ENCODE measurements around the gene TNFAIP1.

TNFAIP1 gene

DNA sequence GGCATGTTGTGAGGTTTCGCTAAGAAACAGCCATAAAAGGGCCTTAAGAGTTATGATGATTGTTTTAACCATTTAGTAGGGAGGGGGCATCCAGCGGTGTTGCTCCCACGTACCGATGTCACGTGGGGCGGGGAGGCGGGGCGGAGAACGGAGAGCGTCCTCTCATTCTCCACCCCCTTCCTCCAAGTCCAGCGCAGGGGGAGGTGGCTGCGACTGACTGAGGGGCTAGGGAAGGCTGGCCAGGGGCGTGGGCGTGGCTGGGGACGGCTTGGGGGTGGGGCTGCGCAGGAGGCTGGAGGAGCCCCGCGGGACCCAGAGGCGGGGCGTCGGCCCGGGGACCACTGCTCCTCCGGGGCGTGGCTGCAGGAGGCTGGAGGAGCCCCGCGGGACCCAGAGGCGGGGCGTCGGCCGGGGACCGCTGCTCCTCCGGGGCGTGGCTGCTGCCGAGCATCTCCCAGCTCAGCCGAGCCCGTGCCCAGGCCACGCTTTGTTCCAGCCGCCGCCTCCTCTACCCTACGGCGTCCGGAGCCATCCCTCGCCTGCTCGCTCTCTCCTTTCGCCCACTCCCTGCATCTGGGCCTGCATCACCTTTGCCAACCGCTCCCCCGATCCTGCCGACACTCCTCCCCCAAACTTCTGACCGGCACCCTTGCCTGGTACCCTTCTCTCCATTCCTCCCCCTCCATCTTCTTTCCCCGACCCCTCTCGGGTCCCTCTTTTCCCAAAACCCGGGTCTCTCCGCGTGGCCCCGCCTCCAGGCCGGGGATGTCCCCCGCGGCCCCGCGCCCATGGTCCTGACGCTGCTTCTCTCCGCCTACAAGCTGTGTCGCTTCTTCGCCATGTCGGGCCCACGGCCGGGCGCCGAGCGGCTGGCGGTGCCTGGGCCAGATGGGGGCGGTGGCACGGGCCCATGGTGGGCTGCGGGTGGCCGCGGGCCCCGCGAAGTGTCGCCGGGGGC lies 36.0 kb downstream of the TNFAIP1 start, which contains the start of gene SARM1:
TSS of gene SARM1 (plus strand) at position 450 of the 958 bp plus-strand sequence. CDS start at position 789, 339 bp downstream.
- peak; percentile 71 for DNase-seq (ENCODE audit: low read depth)

GRCh38 chr17:28372203-28372944 lies 36.8 kb downstream of the TNFAIP1 start:
- DNase-seq (ENCODE audit: low read depth): no peak

DNA sequence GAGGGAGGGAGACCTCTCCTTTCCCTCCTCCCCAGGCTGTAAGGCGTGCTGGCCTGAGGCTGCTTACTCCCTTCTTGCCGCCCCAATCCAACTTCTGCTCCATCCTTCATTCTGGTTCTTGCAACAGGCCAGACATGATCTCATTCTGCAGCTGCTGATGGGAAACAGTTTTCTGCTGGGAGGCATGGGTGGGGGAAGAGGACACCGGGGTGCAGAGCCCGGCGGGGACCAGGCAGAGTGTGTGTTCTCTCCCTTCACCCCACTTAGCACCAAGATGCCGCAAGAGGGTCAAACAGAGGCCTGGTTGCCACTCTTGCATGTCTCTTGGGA lies 37.3 kb downstream of the TNFAIP1 start:
- no peak for DNase-seq (ENCODE audit: low read depth)

- DNase-seq (ENCODE audit: low read depth): peak; percentile 73
These were observed 44.5 kb downstream of the TNFAIP1 start for GRCh38 chr17:28379814-28380801.

- DNase-seq (ENCODE audit: low read depth): no peak
These were observed 45.7 kb downstream of the TNFAIP1 start for GRCh38 chr17:28381141-28381825.

GRCh38 chr17:28384281-28385036 lies 48.9 kb downstream of the TNFAIP1 start:
- no peak for DNase-seq (ENCODE audit: low read depth)

- no peak for DNase-seq (ENCODE audit: low read depth)
These were observed 49.5 kb downstream of the TNFAIP1 start for GRCh38 chr17:28385037-28385400.

DNA sequence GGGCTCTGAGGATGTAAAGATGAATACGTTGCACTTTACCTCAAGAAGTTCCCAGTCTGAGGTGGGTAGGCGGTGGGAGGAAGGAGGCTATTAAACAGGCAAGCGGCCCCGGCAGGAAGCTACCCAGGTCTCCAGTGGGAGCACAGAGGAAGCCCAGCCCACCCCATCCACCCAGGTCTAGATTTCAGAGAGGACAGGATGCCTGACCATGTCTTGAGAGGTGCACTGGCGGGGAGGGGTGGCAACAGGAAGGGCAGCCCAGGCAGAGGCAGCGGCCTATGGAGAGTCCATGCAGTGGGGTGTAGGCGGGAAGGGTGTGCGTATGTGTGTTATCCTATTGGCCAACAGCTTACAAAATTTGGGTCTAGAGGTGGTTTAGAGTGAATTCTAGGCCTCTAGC lies 49.8 kb downstream of the TNFAIP1 start:
- no peak for DNase-seq (ENCODE audit: low read depth)

GRCh38 chr17:28386391-28386790 lies 50.8 kb downstream of the TNFAIP1 start:
- DNase-seq (ENCODE audit: low read depth): no peak

DNA sequence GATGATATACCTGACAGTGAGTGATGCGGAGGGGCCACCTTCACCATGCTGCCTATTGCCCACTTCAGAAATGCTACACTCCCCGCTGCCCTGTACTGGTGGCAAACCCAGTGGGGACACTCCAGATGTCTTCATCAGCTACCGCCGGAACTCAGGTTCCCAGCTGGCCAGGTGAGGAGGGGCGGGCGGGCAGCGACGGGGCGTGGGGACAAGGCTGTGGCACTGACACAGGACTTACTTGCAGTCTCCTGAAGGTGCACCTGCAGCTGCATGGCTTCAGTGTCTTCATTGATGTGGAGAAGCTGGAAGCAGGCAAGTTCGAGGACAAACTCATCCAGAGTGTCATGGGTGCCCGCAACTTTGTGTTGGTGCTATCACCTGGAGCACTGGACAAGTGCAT lies 52.5 kb downstream of the TNFAIP1 start:
- no peak for DNase-seq (ENCODE audit: low read depth)

GRCh38 chr17:28390141-28390540 lies 54.6 kb downstream of the TNFAIP1 start:
- no peak for DNase-seq (ENCODE audit: low read depth)

DNA sequence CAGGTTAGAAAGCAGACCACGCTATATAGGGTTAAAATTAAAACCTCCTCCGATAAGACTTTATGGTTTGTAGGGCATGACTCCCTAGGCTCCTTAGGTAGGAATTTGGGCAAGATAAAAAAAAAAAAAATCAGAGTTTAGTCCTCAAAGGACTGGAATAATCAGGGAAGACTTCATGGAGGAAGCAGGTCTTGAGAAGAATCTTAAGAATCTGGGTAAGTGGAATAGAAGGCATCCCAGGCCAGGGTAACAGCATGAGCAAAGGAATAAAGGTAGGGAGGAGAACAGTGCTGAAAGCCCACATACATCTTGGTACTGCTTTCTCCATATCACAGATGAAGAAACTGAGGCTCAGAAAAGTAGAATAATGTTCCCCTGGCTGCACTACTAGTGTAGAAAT lies 55.0 kb downstream of the TNFAIP1 start:
- DNase-seq (ENCODE audit: low read depth): no peak

DNA sequence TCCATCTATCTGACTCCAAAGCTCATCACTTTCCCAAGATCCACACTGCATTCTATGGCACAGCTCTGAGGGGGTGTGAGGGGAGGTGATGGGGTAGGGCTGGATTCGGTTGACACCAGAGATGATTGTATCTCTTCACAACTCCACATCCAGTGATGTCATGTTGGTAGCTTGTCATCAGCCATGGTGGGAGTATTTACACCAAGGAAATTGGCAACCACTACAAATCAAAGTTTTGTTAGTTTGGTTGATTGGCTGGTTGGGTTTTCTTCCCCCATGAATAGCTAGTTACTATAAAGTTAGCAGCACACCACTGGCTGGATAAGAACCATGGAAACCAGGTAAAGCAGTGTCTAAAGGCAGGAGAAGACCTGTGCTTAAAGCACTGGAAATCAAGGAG lies 55.4 kb downstream of the TNFAIP1 start:
- no peak for DNase-seq (ENCODE audit: low read depth)

DNA sequence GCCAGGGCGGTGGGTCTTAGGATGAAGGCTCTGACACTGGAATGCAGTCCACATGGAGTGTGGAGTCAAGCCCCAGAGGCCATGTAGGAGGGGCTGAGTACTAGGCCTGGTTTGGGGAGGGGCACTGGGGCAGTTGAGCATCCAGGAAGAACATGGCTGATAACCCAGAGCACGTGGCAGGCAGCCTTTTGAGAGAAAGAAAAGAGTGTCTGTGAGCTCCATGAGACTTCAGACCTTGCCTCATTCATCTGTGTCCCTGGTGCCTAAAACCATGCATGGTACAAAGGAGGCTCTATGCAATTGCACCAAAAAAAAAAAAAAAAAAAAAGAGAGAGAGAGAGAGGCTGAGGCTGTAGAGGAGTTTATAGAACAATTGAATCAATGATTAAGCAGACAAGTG lies 55.8 kb downstream of the TNFAIP1 start:
- no peak for DNase-seq (ENCODE audit: low read depth)

DNA sequence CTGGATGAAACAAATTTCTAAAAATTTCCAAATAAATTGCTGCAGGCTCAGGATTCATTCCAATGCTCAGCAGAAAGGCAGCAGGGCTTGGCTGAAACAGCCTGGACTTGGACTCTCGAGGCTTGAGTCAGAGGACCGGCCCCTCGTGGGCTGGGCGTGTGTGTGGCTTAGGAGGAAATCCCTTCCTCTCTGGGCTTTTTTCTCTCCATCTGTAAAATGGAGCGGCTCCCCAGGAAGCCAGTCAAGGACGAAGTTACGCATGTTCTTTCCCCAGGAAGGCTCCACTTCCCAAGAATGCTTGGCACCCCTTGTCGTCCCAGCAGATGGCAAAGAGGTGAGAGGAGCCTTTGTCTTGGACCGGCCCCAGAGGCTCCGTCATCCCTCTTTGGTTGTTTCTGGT lies 56.9 kb downstream of the TNFAIP1 start:
- DNase-seq (ENCODE audit: low read depth): no peak

- peak; percentile 68 for DNase-seq (ENCODE audit: low read depth)
These were observed 59.0 kb downstream of the TNFAIP1 start for GRCh38 chr17:28394337-28395116.

GRCh38 chr17:28395426-28395825 lies 59.9 kb downstream of the TNFAIP1 start:
- no peak for DNase-seq (ENCODE audit: low read depth)

- no peak for DNase-seq (ENCODE audit: low read depth)
These were observed 60.4 kb downstream of the TNFAIP1 start for GRCh38 chr17:28395968-28396367.
